HG02852 (cell line): ENCODE data around the gene PPP2R2C.

Experiments used
- ATAC-seq: cut with Tn5 transposase; IDR thresholded peaks from one replicate; pipeline ENCODE4 v1.9.1; 2021; ENCODE audit warnings: mild to moderate bottlenecking, moderate library complexity; ENCODE audit not compliant: unreplicated experiment

PPP2R2C gene

GRCh38 chr4:6333301-6334202 is 138.9 kb downstream of the PPP2R2C start:
- no peak for ATAC-seq

DNA sequence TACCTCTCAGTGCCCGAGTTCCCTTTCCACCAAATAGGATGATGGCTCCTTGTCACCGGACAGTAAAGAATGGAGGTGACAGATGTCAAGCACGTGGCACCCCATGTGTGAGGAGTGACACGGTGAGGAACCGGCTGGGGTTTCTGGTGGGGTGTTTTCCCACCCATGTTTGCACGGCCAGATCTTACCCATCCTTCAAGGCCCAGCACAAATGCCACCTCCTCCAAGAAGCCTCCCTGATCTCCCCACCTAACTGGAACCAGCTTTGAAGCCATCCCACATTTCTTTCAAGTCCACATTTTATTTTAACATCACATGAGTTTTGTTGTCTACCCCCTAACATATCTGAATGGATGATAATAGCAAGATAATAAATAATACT is 139.8 kb downstream of the PPP2R2C start:
- no peak for ATAC-seq

GRCh38 chr4:6332042-6332668 is 140.3 kb downstream of the PPP2R2C start:
- no peak for ATAC-seq

- ATAC-seq = no peak
Measured at GRCh38 chr4:6331468-6331867, 140.9 kb downstream of the PPP2R2C start.

GRCh38 chr4:6331018-6331417 is 141.4 kb downstream of the PPP2R2C start:
- ATAC-seq = no peak

GRCh38 chr4:6330384-6330767 is 142.0 kb downstream of the PPP2R2C start:
- no peak for ATAC-seq

DNA sequence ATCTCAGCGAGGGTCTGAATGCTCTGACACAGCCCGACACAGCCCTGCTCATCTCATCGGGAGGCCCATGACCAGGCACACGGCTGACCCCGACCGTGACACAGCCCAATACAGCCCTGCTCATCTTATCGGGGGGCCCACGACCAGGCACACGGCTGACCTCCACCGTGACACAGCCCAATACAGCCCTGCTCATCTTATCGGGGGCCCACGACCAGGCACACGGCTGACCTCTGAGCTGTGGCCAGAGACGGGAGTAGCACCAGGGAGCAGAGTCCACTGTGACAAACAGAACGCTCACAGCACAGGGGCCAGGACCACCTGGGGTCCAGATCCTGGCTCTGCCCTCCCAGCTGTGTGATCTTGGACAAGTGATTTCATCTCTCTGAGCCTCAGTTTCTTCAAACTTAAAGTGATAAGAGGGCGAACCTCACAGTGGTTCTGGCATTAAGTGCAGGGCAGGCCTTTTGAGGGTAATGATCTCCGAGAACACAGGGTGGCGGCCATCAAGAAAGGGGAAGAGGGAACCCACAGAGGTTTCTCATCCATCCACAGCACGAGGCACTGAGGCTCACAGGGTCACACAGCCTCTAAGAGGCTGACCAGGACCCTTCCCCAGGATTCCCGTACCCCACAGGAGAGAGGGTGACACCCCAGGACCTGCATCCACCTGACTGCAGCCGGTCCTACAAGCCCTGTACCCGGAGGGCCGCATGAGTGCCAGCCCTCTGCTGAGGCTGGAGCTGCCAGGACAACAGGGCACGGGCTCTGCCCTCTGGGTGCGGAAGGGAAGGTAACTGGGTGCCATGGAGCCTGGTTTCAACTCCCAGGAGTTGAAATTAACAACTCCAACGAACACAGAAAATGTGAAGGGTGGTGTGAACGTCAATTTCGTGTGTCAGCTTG is 142.7 kb downstream of the PPP2R2C start:
- no peak for ATAC-seq

GRCh38 chr4:6328526-6328925 is 143.9 kb downstream of the PPP2R2C start:
- no peak for ATAC-seq

DNA sequence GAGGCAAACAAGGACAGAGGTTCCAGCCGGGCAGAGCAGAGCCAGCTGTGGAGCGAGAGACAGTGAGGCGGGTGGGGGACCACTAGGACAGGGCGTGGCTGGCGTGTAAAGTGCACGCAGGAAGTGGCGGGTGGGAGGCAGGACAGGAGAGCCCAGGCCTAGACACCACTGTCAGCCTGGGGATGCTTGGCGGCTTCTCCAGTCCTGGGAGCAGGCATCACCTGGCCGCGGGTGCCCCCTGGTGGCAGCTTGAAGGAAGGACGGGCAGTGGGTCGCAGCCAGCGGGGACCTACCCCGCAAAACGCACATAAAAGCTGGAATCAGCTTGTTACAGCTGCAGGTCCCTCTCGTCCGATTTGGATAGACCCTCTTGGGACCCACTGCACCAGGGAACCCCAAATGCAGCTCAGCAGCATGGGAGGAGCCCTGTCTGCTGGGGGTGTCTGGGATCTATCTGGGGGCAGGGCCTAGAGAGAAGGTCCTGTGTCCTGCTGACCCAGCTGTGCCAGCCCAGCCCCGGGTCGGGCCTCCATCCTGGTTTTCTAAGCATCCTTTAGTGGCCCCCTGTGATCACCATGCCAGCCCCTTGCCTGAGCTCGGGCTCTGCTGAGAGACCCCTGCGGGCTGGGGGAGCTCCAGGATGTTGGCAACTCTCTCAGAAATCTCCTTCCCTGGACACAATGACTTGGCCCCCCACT is 145.0 kb downstream of the PPP2R2C start:
- ATAC-seq = peak; percentile 69

DNA sequence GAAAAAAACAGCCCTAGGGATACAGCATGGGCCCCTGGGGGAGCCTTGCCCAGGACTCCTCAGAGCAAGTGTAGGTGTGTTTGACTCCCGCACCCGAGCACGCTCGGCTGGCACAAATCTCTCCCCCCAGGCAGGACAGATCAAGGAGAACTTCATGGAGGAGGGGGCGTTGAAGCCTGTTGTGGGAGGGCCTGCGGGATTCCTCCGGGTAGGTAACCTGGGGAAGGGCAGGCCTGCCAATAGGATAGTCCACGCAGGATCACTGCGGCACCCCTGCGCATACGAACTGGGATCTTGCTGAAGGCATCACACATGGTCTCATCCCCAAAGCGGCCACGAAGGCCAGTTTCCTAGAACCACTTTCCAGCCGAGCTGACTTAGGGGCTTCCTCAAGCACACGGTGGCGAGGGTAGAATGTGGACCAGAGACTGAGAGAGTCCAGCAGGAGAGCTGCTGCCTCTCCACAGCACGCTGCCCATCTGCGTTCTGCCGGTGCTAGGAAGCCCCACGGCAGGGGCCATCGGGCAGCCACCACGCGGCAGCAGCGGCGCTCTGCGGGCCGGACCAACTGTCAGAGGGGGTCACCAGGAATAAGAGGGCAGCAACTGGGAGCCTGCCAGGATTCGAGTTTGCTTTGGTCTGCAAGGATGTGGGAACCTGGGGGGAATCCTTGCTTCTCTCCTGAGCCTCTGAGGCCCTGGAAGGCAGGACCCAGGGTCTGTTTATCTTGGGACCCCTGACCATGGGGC is 145.9 kb downstream of the PPP2R2C start:
- no peak for ATAC-seq

GRCh38 chr4:6325788-6326290 is 146.6 kb downstream of the PPP2R2C start:
- ATAC-seq = no peak

- no peak for ATAC-seq
Measured at GRCh38 chr4:6324999-6325787, 147.2 kb downstream of the PPP2R2C start.

DNA sequence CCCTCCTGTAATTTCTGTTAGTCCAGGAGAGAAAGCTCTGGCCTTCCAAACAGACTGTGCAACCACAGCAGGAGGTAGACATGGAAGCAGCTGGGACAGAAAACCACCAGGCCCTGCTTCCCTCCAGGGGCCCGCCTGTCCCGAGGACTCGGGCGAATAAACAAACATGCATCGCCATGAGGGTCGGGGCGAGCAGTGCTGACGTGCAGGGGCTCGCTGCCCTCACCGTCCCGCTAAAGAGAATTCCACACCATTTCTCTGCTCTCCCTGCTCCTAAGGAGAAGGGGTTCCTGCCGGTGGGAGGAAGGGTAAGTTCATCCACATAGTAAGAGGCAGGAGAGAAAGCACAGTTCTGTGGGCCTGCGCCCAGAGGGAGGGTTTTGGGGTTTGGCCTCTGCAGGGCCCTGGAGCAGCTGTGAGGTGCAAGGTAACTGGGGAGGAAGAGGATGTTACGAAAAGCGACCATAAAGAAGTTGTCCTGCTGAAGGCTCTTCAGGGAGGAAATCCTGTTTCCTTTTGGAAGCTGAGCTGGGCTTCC is 147.9 kb downstream of the PPP2R2C start:
- no peak for ATAC-seq

GRCh38 chr4:6322761-6323566 is 149.4 kb downstream of the PPP2R2C start:
- no peak for ATAC-seq

DNA sequence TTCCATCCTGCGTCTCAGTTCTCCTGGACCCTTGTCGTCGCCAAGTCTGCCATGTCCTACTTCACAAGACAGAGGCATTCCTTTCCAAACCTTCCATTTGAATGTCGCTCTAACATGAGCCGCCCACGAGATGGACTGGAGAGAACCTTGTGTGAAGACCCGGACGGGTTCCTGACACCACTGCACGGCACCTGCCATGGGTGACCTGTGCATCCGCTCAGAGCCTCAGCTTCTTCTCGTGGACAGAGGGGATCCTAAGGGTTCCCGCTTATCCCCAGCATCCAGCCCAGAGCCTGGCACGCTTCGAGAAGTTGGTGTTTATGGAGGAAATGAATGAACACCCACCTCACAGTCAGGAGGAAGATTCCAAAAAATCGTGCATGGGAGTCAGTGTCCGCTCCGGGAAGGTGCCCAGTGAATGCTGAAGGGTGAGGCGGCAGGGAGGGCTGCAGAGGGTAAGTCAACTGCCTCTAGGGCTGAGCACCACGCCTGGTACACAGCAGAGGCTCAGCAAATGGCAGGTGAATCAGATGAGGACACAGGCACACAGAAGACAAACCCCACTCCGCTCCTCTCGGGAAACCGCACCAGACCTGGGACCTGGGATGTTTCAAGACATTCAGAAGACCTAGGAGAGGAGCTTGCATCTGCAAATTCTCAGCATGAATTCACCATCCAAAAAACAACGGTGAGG is 150.2 kb downstream of the PPP2R2C start:
- no peak for ATAC-seq

GRCh38 chr4:6321361-6321760 is 151.1 kb downstream of the PPP2R2C start:
- no peak for ATAC-seq

DNA sequence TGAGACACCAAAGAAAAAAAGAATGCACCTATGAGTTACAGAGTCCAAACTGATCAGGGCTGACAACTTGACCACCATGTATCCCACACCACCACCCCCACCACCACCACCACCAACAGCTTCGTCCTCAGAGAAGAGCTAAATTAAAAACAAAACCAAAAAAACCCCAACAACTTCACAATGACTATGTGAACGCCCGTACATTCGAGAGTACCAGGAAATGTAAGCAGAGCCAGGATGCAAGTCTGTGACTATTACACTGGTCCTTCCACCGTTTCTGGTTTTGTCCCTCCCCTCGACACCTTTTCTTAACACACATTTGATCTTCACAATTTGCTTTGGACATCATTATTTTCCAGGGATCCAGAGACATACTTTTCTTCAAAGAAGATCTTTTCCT is 151.8 kb downstream of the PPP2R2C start:
- no peak for ATAC-seq
